ENCODE data around the gene LPP. TPM values are rescaled to one million over a fixed set of nuclear protein-coding genes. Genes with fewer than 3 reads are reported as not detected.

Gene LPP
- total RNA-seq, 6 donors from 2014 or later = 86.0 to 196 (median 160) TPM

- no peak for ATAC-seq (ENCODE audit: low FRiP score in 2 of 2)
- WGBS, 2 donors = 73 to 79% methylated on average over 3 of the region's 3 CpGs
- peaks cover 0 to 8% (median 2%) of the 10 kb centered on the region in 4 donors for H3K4me1 ChIP-seq
- no peak overlapping the region for H3K27ac ChIP-seq
- no peak overlapping the region for H3K4me3 ChIP-seq
- H3K9me3 ChIP-seq = no peaks in the 10 kb centered on the region
- H3K36me3 ChIP-seq = no peaks in the 10 kb centered on the region
- DNase-seq = no peak
- H3K27me3 ChIP-seq = no peaks in the 10 kb centered on the region
- no peak for TF ChIP-seq POLR2AphosphoS5 (IDR thresholded peaks at IDR 0.05)
- no peak for TF ChIP-seq EP300 (IDR thresholded peaks at IDR 0.05)
- TF ChIP-seq POLR2A (IDR thresholded peaks at IDR 0.05) = no peak
- TF ChIP-seq, protein P1, sequence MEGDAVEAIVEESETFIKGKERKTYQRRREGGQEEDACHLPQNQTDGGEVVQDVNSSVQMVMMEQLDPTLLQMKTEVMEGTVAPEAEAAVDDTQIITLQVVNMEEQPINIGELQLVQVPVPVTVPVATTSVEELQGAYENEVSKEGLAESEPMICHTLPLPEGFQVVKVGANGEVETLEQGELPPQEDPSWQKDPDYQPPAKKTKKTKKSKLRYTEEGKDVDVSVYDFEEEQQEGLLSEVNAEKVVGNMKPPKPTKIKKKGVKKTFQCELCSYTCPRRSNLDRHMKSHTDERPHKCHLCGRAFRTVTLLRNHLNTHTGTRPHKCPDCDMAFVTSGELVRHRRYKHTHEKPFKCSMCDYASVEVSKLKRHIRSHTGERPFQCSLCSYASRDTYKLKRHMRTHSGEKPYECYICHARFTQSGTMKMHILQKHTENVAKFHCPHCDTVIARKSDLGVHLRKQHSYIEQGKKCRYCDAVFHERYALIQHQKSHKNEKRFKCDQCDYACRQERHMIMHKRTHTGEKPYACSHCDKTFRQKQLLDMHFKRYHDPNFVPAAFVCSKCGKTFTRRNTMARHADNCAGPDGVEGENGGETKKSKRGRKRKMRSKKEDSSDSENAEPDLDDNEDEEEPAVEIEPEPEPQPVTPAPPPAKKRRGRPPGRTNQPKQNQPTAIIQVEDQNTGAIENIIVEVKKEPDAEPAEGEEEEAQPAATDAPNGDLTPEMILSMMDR (IDR thresholded peaks at IDR 0.05) = no peak
Measured at GRCh38 chr3:188537606-188538005, 383.6 kb downstream of the LPP start.

- Histone ChIP-seq H3K27ac (no peak overlapping the region), H3K4me3 (no peak overlapping the region), H3K36me3 (no peaks in the 10 kb centered on the region), H3K4me1 (peaks cover 0 to 8% (median 2%) of the 10 kb centered on the region in 4 donors), H3K27me3 (no peaks in the 10 kb centered on the region), H3K9me3 (no peaks in the 10 kb centered on the region)
- DNase-seq (no peak), ATAC-seq (ENCODE audit: low FRiP score in 2 of 2) (no peak)
- TF ChIP-seq EP300 (IDR thresholded peaks at IDR 0.05) (no peak), POLR2A (IDR thresholded peaks at IDR 0.05) (no peak)
- WGBS, 2 donors = 93 to 94% methylated on average over 3 of the region's 3 CpGs
Measured at GRCh38 chr3:188539037-188539436, 385.1 kb downstream of the LPP start.

GRCh38 chr3:188539631-188540194, 385.8 kb downstream of the LPP start:
- TF ChIP-seq POLR2A (IDR thresholded peaks at IDR 0.05) (no peak), EP300 (IDR thresholded peaks at IDR 0.05) (no peak), POLR2AphosphoS5 (IDR thresholded peaks at IDR 0.05) (no peak)
- TF ChIP-seq, protein P1 (IDR thresholded peaks at IDR 0.05) = no peak
- H3K27me3 ChIP-seq = no peaks in the 10 kb centered on the region
- no peak overlapping the region for H3K4me3 ChIP-seq
- H3K9me3 ChIP-seq = no peaks in the 10 kb centered on the region
- H3K27ac ChIP-seq = no peak overlapping the region
- DNase-seq = no peak
- ATAC-seq (ENCODE audit: low FRiP score in 2 of 2) = no peak
- H3K36me3 ChIP-seq = no peaks in the 10 kb centered on the region
- H3K4me1 ChIP-seq = peaks cover 0 to 8% (median 2%) of the 10 kb centered on the region in 4 donors

- Histone ChIP-seq H3K27ac (no peak overlapping the region), H3K4me3 (no peak overlapping the region), H3K9me3 (no peaks in the 10 kb centered on the region), H3K27me3 (no peaks in the 10 kb centered on the region), H3K36me3 (no peaks in the 10 kb centered on the region), H3K4me1 (peaks cover 0 to 8% (median 2%) of the 10 kb centered on the region in 4 donors)
- no peak for TF ChIP-seq POLR2AphosphoS5 (IDR thresholded peaks at IDR 0.05)
- TF ChIP-seq, protein P1 (IDR thresholded peaks at IDR 0.05) = no peak
- TF ChIP-seq POLR2A (IDR thresholded peaks at IDR 0.05) = no peak
- no peak for TF ChIP-seq EP300 (IDR thresholded peaks at IDR 0.05)
- no peak for DNase-seq
- 53 to 76% methylated on average over 1 of the region's 1 CpG for whole genome bisulfite sequencing, 2 donors
- no peak for ATAC-seq (ENCODE audit: low FRiP score in 2 of 2)
Measured at GRCh38 chr3:188542196-188542595, 388.2 kb downstream of the LPP start.

DNA sequence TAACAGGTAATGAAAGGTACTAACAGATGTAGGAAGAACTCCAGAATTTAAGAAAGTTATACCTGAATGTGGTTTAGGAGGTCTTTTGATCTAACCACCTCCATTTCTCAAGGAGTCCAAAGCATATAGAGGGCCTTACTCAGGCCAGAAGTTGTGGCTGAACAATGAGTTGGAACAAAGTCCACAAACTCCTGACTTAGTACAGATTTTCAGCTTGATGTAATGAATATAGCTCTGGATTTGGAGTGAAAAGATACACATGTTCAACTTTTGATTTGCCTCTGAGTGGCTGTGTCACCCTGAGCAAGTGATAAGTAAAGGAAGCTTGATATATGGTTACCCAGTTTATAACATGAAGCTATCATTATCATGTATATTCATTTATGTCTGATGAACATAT, 390.1 kb downstream of the LPP start:
- ATAC-seq (ENCODE audit: low FRiP score in 2 of 2) (no peak), DNase-seq (no peak)
- H3K36me3 ChIP-seq = peaks cover 0 to 3% (median 0%) of the 10 kb centered on the region in 4 donors
- TF ChIP-seq EP300 (IDR thresholded peaks at IDR 0.05) (no peak), POLR2AphosphoS5 (IDR thresholded peaks at IDR 0.05) (no peak), POLR2A (IDR thresholded peaks at IDR 0.05) (no peak)
- TF ChIP-seq, protein P1 (IDR thresholded peaks at IDR 0.05) = no peak
- H3K4me3 ChIP-seq = no peak overlapping the region
- peaks cover 0 to 8% (median 2%) of the 10 kb centered on the region in 4 donors for H3K4me1 ChIP-seq
- no peaks in the 10 kb centered on the region for H3K27me3 ChIP-seq
- H3K27ac ChIP-seq = no peak overlapping the region
- H3K9me3 ChIP-seq = no peaks in the 10 kb centered on the region
